SK-N-SH treated with all-trans-retinoic acid at 6 μM for 48 hours (cell line): Measurements from ENCODE around the gene EML1.

Experiments
- ARNTL ChIP-seq: fragments of 450-650 bp; formaldehyde crosslinking; IDR thresholded peaks from 2 replicates; pipeline ENCODE4 v1.5.0; 2020; ENCODE audit warnings: low read depth, mild to moderate bottlenecking, moderate library complexity, borderline replicate concordance
- ZFP3 ChIP-seq: fragments of 250-450 bp; sonication (Bioruptor Pico); IDR thresholded peaks from 2 replicates; pipeline ENCODE4 v1.5.0; 2020; ENCODE audit warnings: mild to moderate bottlenecking, moderate library complexity
- ZFP30 ChIP-seq: fragments of 450-650 bp; formaldehyde crosslinking; IDR thresholded peaks from 2 replicates; pipeline ENCODE4 v1.5.0; 2022; ENCODE audit warnings: mild to moderate bottlenecking, moderate library complexity
- TF ChIP-seq, protein P1 (sequence below): fragments of 250-450 bp; sonication (Bioruptor Pico); IDR thresholded peaks from 2 replicates; pipeline ENCODE4 v1.8.0; 2020; ENCODE audit warnings: mild to moderate bottlenecking, moderate library complexity, borderline replicate concordance

DNA sequence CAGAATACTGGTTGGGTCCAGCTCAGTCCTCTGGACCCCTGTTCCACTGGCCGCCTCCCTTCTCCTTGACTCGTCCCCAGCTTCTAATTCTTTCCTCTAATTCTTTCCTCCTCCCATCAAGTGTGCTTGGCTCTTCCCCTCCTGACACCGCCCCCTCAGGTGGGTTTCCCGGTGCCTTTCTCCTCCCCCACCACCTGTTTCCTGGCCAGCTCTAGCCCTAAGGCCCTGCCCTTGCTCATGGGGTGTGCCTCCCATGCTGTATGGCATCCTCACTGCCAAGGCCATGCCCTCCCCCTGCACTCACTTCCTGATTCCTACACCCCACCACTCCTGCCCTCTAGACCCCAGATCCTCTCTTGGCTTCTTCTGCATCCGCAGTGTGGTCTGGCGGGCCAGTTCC is 12.1 kb upstream of the EML1 start:
- no peak for TF ChIP-seq ZFP3 (CRISPR knock-in tag)
- TF ChIP-seq, protein P1, sequence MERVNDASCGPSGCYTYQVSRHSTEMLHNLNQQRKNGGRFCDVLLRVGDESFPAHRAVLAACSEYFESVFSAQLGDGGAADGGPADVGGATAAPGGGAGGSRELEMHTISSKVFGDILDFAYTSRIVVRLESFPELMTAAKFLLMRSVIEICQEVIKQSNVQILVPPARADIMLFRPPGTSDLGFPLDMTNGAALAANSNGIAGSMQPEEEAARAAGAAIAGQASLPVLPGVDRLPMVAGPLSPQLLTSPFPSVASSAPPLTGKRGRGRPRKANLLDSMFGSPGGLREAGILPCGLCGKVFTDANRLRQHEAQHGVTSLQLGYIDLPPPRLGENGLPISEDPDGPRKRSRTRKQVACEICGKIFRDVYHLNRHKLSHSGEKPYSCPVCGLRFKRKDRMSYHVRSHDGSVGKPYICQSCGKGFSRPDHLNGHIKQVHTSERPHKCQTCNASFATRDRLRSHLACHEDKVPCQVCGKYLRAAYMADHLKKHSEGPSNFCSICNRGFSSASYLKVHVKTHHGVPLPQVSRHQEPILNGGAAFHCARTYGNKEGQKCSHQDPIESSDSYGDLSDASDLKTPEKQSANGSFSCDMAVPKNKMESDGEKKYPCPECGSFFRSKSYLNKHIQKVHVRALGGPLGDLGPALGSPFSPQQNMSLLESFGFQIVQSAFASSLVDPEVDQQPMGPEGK (CRISPR knock-in tag) = no peak
- TF ChIP-seq ARNTL (CRISPR knock-in tag) = no peak
- TF ChIP-seq ZFP30 = no peak
